Activated naive CD4-positive, alpha-beta T cell treated with anti-CD3 and anti-CD28 coated beads, Interleukin-2, amount 10 ng/mL, durations not matched to agents 5 hours and 36 hours (primary cell): ENCODE measurements around the gene ZNF735. TPM values are rescaled to one million over a fixed set of nuclear protein-coding genes. Genes with fewer than 3 reads are reported as not detected.

ENCODE experiments used
- total RNA-seq, 2 experiments: library from RNA; stranded (reverse); gene quantifications; one replicate each; pipeline ENCODE4 v1.2.3, GENCODE V29; 2021

ZNF735 gene
- not detected for total RNA-seq

GRCh38 chr7:64206903-64207302 lies at the start of gene ZNF735:
ZNF735 (plus strand) TSS chr7:64207203; CDS start chr7:64207203, 0 bp downstream.

GRCh38 chr7:64228174-64228573 lies 21.2 kb downstream of the ZNF735 start, which contains the start of gene ZNF679:
ZNF679 (plus strand) TSS chr7:64228474; CDS start chr7:64249118, 20,644 bp downstream.

Other genes with a start within 250 kb of the ZNF735 start
- gene ZNF722, start 208.4 kb upstream of the ZNF735 start, total RNA-seq: not detected
- under 1 TPM in 1 of 2 experiments, not detected in 1; 0.15 TPM for gene ZNF727, start 161.8 kb upstream of the ZNF735 start, total RNA-seq
- not detected for gene ZNF679, start 21.3 kb downstream of the ZNF735 start, total RNA-seq
- 10 to 100 TPM; 23.9 to 24.2 TPM for gene ZNF736, start 106.8 kb downstream of the ZNF735 start, total RNA-seq